ENCODE measurements around the gene MNAT1.

Gene MNAT1

GRCh38 chr14:60863249-60863648 is 128.7 kb downstream of the MNAT1 start:
- no peak for TF ChIP-seq TAF1 (IDR thresholded peaks at IDR 0.05; ENCODE audit: borderline replicate concordance, insufficient read depth, low read length)
- no peak for TF ChIP-seq POLR2AphosphoS5 (IDR thresholded peaks at IDR 0.05; ENCODE audit: low read depth, low read length)
- no peak for TF ChIP-seq SIN3A (IDR thresholded peaks at IDR 0.05; ENCODE audit: borderline replicate concordance, insufficient read depth, low read length)
- no peak for TF ChIP-seq REST (IDR thresholded peaks at IDR 0.05; ENCODE audit: insufficient read depth in 1 of 2, low read depth in 2 of 2, low read length in 2 of 2)
- TF ChIP-seq FOXP2 (optimal IDR thresholded peaks at IDR 0.05; ENCODE audit: borderline replicate concordance, extremely low read depth, extremely low read length, insufficient read depth) = no peak

GRCh38 chr14:60865378-60866127 is 131.0 kb downstream of the MNAT1 start:
- TF ChIP-seq TAF1 (IDR thresholded peaks at IDR 0.05; ENCODE audit: borderline replicate concordance, insufficient read depth, low read length) = no peak
- TF ChIP-seq REST (IDR thresholded peaks at IDR 0.05; ENCODE audit: insufficient read depth in 1 of 2, low read depth in 2 of 2, low read length in 2 of 2) = no peak
- no peak for TF ChIP-seq POLR2AphosphoS5 (IDR thresholded peaks at IDR 0.05; ENCODE audit: low read depth, low read length)
- TF ChIP-seq SIN3A (IDR thresholded peaks at IDR 0.05; ENCODE audit: borderline replicate concordance, insufficient read depth, low read length) = no peak
- no peak for TF ChIP-seq FOXP2 (optimal IDR thresholded peaks at IDR 0.05; ENCODE audit: borderline replicate concordance, extremely low read depth, extremely low read length, insufficient read depth)

- no peak for TF ChIP-seq SIN3A (IDR thresholded peaks at IDR 0.05; ENCODE audit: borderline replicate concordance, insufficient read depth, low read length)
- TF ChIP-seq REST (IDR thresholded peaks at IDR 0.05; ENCODE audit: insufficient read depth in 1 of 2, low read depth in 2 of 2, low read length in 2 of 2) = no peak
- TF ChIP-seq TAF1 (IDR thresholded peaks at IDR 0.05; ENCODE audit: borderline replicate concordance, insufficient read depth, low read length) = no peak
- TF ChIP-seq FOXP2 (optimal IDR thresholded peaks at IDR 0.05; ENCODE audit: borderline replicate concordance, extremely low read depth, extremely low read length, insufficient read depth) = no peak
- no peak for TF ChIP-seq POLR2AphosphoS5 (IDR thresholded peaks at IDR 0.05; ENCODE audit: low read depth, low read length)
Observed at GRCh38 chr14:60867503-60868172, 133.1 kb downstream of the MNAT1 start.

- no peak for TF ChIP-seq REST (IDR thresholded peaks at IDR 0.05; ENCODE audit: insufficient read depth in 1 of 2, low read depth in 2 of 2, low read length in 2 of 2)
- no peak for TF ChIP-seq FOXP2 (optimal IDR thresholded peaks at IDR 0.05; ENCODE audit: borderline replicate concordance, extremely low read depth, extremely low read length, insufficient read depth)
- no peak for TF ChIP-seq TAF1 (IDR thresholded peaks at IDR 0.05; ENCODE audit: borderline replicate concordance, insufficient read depth, low read length)
- no peak for TF ChIP-seq POLR2AphosphoS5 (IDR thresholded peaks at IDR 0.05; ENCODE audit: low read depth, low read length)
- TF ChIP-seq SIN3A (IDR thresholded peaks at IDR 0.05; ENCODE audit: borderline replicate concordance, insufficient read depth, low read length) = no peak
Observed at GRCh38 chr14:60878121-60878520, 143.6 kb downstream of the MNAT1 start.
